AG04450 (cell line): Measurements from ENCODE around the gene TEPSIN. TPM values are rescaled to one million over a fixed set of nuclear protein-coding genes. Genes with fewer than 3 reads are reported as not detected.

Experiments used
- CTCF ChIA-PET: fragments of 300-600, 350-600 bp; formaldehyde crosslinking; extraction: SDS; loops from one replicate; lab custom pipeline; 2022; ENCODE audit warnings: antibody characterized with exemption, inconsistent platforms; lab: Charles Lee
- POLR2A ChIA-PET: fragments of 350-600 bp; formaldehyde crosslinking; extraction: SDS; loops from one replicate; lab custom pipeline; 2021; ENCODE audit warnings: antibody characterized with exemption, inconsistent platforms; lab: Yijun Ruan, JAX
- DNase-seq: peaks from one replicate; pipeline ENCODE4 v3.0.0-alpha.2; 2011; ENCODE audit warnings: low read depth, low spot score
- H3K27ac ChIP-seq: one replicate; pipeline ENCODE4 v1.5.1; 2012; ENCODE audit warnings: low read depth, low read length, control low read depth
- H3K27me3 ChIP-seq: one replicate; pipeline ENCODE4 v1.6.0; 2012; ENCODE audit warnings: low read length; ENCODE audit not compliant: control insufficient read depth, insufficient read depth
- H3K4me3 ChIP-seq: 2 replicates; pipeline ENCODE4 v1.5.1; 2011; ENCODE audit warnings: mild to moderate bottlenecking, low read depth, low read length, control low read depth
- H3K9me3 ChIP-seq: 2 replicates; pipeline ENCODE4 v1.5.1; 2012; ENCODE audit warnings: low read length; ENCODE audit not compliant: control insufficient read depth, insufficient read depth
- polyA plus RNA-seq: library from polyadenylated mRNA; depleted of rRNA; stranded (reverse); fragments of >200 nt; gene quantifications from 2 replicates; pipeline ENCODE4 v1.2.3, GENCODE V29; 2011
- TF ChIP-seq, protein P1 (sequence below): IDR thresholded peaks from 2 replicates; pipeline ENCODE4 v1.5.1; 2011; ENCODE audit warnings: low read depth, low read length, control low read depth, inconsistent platforms

Gene TEPSIN
- polyA plus RNA-seq, 1 experiment: 7.5 TPM

DNA sequence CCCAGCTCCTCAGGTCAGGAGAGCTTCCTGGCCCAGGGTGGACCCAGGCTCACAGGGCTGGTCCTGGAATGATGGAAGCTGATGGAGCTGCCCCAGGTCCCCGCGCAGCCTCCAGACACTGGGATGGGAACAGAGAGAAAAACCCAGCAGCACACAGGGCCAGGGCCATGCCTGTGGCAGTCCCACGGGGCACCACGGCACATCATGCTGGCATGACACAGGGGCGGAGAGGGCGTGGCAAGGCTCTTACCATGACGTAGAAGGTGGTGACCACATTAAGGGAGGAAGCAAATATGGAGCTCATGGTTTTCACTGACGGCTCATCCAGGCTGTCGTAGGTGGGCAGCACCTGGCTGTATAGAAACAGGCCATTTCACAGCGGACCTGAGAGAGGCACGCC is 37.9 kb upstream of the TEPSIN start:
- no peak overlapping the region for H3K4me3 ChIP-seq
- ChIA-PET POLR2A (no interaction called here), CTCF (no interaction called here)
- H3K27ac ChIP-seq: peak overlapping the region; percentile 31
- no peak for DNase-seq
- TF ChIP-seq, protein P1, sequence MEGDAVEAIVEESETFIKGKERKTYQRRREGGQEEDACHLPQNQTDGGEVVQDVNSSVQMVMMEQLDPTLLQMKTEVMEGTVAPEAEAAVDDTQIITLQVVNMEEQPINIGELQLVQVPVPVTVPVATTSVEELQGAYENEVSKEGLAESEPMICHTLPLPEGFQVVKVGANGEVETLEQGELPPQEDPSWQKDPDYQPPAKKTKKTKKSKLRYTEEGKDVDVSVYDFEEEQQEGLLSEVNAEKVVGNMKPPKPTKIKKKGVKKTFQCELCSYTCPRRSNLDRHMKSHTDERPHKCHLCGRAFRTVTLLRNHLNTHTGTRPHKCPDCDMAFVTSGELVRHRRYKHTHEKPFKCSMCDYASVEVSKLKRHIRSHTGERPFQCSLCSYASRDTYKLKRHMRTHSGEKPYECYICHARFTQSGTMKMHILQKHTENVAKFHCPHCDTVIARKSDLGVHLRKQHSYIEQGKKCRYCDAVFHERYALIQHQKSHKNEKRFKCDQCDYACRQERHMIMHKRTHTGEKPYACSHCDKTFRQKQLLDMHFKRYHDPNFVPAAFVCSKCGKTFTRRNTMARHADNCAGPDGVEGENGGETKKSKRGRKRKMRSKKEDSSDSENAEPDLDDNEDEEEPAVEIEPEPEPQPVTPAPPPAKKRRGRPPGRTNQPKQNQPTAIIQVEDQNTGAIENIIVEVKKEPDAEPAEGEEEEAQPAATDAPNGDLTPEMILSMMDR: no peak
- H3K27me3 ChIP-seq: no peaks in the 10 kb centered on the region
- no peaks in the 10 kb centered on the region; the same call in 1 of the 2 replicates for H3K9me3 ChIP-seq

DNA sequence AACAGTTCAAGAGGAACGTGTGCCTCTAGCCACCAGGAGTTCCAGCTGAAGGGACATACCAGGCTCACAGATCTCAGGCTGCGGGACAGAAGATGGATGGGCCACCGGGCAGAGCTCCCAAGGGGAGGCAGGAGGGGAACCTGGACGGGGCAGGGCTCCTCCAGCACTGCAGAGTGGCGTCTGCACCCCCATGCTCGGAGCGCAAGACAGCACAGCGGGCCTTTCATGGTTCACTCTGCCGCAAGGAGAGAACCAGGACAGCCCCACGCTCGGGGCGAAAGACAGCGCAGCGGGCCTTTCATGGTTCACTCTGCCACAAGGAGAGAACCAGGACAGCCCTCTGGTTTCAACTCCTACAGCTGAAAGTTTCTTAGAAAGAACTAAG is 35.6 kb upstream of the TEPSIN start:
- Histone ChIP-seq H3K4me3 (no peak overlapping the region), H3K27ac (no peak overlapping the region), H3K9me3 (no peaks in the 10 kb centered on the region; the same call in 1 of the 2 replicates), H3K27me3 (no peaks in the 10 kb centered on the region)
- ChIA-PET POLR2A (no interaction called here), CTCF (no interaction called here)
- no peak for DNase-seq
- TF ChIP-seq, protein P1: no peak

DNA sequence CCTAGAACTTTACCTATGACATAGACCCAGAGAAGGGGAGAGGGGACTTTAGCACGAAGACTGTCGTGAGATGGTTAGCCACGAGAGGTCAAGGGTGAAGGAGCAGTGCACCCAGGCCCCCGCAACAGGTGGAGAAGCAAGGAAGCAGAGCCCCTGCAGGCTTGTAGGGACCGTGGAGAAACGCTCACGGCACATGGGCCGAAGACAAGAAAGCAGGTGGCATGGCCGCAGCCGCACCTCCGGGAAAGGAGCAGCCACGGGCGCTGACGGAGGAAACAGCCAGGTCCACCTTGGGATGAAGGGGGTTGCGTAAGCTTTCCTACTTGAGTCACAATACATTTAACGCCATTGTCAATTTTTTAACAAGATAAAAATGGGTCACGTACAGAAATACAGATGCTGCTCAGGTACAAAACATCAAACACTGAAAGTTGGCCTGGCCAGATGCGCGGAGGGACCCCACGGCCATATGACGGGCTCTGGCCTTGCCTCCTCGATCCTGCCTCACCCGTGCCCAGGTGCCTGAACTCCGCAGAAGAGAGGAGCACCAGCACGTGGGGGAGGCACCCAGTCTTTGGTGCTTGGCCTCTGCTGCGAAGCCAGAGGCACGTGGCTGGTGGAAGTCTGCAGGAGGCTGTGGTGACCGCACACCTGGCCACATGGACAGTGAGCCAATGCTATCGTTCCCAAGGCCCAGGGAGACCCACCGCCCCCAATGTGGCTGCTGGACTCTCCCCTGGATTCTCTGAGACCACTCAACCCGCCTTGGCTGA is 35.0 kb upstream of the TEPSIN start:
- Histone ChIP-seq H3K27ac (no peak overlapping the region), H3K9me3 (no peaks in the 10 kb centered on the region; the same call in 1 of the 2 replicates), H3K4me3 (no peak overlapping the region), H3K27me3 (no peaks in the 10 kb centered on the region)
- ChIA-PET POLR2A (no interaction called here), CTCF (no interaction called here)
- no peak for DNase-seq
- TF ChIP-seq, protein P1: no peak

DNA sequence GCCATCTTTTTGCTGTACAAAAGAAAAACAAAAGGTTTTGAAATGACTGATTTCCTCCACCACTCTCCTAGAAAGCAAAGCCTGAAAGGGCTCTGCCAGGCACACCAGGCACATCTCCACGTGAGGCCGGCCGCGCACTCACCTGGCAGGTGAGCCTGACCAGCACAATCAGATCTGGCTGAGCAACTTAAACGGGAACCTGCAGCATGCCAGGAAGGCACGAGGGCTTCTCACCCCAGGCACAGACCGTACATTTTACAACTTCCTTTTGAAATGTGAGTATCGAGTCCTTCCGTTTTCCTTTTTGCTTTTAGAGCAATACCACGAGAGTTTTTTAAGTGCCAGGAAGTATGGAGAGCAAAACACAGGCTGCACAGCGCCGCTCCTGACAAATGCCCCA is 33.8 kb upstream of the TEPSIN start:
- TF ChIP-seq, protein P1: no peak
- Histone ChIP-seq H3K9me3 (no peaks in the 10 kb centered on the region; the same call in 1 of the 2 replicates), H3K4me3 (no peak overlapping the region), H3K27ac (no peak overlapping the region), H3K27me3 (no peaks in the 10 kb centered on the region)
- CTCF ChIA-PET: no interaction called here
- POLR2A ChIA-PET: no interaction called here
- no peak for DNase-seq

DNA sequence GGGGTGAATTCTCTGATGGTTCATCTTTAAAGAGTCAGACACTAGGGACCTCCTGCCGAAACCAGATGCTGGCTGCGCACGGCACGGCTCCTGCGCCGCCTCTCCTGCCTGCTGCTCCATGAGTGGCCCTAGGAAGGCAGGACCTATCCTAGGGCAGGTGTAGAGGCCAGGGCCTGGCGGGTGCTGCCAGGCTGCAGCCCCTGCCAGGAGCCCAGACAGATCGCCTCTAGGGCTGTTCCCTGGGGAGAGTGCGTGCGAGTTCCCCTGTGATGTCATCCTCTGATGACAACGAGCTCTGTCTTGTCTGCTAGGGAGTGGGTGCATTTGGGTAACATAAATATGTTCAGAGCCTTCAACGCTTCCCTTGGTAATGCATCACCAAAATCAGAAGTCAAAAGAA is 32.4 kb upstream of the TEPSIN start:
- TF ChIP-seq, protein P1: no peak
- DNase-seq: no peak
- Histone ChIP-seq H3K27ac (no peak overlapping the region), H3K27me3 (no peaks in the 10 kb centered on the region), H3K9me3 (no peaks in the 10 kb centered on the region; the same call in 1 of the 2 replicates), H3K4me3 (no peak overlapping the region)
- POLR2A ChIA-PET: no interaction called here
- CTCF ChIA-PET: no interaction called here
